Tibial artery (tissue), 4 donors: ENCODE measurements around the gene CCNL1.
"Not testable (repeated sequence)": the region's sequence is repeated elsewhere in the genome, so short reads cannot be mapped to it uniquely, and the experiment has no call there.

Experiments
- DNase-seq, 2 donors: peaks; one replicate each; pipeline ENCODE4 v3.0.0-alpha.2; 2019
- H3K27ac ChIP-seq, 2 donors: fragments of 200-600 bp; sonication (generic) in 1 of 2; 1 replicate in 1 of 2; 2 replicates in 1 of 2; pipeline ENCODE4 v1.5.1; 2018 to 2019; ENCODE audit warnings: mild to moderate bottlenecking in 1 of 2
- H3K27me3 ChIP-seq, 2 donors: fragments of 200-600 bp; sonication (generic) in 1 of 2; one replicate each; pipeline versions ENCODE4 v1.5.1 to v1.6.0; 2016 to 2019
- H3K36me3 ChIP-seq, 3 donors: fragments of 200-600 bp; sonication (generic) in 2 of 3; one replicate each; pipeline ENCODE4 v1.5.1; 2016 to 2019; ENCODE audit warnings: mild to moderate bottlenecking in 2 of 3
- H3K4me1 ChIP-seq, 4 donors: fragments of 200-600 bp; sonication (generic) in 2 of 4; 1 replicate in 3 of 4; 2 replicates in 1 of 4; pipeline ENCODE4 v1.5.1; 2016 to 2019
- H3K4me3 ChIP-seq, 2 donors: fragments of 200-600 bp; sonication (generic) in 1 of 2; 1 replicate in 1 of 2; 2 replicates in 1 of 2; pipeline ENCODE4 v1.5.1; 2018 to 2019; ENCODE audit warnings: mild to moderate bottlenecking in 2 of 2
- H3K9me3 ChIP-seq, 3 donors: fragments of 200-600 bp; sonication (generic) in 1 of 3; one replicate each; pipeline ENCODE4 v1.5.1; 2016 to 2019
- intact Hi-C: fragments of 100-400 bp; cut with DNase I; formaldehyde crosslinking; loops from one replicate; pipeline ENCODE4 v1.15.0; 2023; ENCODE audit warnings: low total_unique reads
- TF ChIP-seq, protein P1 (sequence below), 2 experiments: fragments of 200-600 bp in 1 of 2; fragments of 450-650 bp in 1 of 2; IDR thresholded peaks; one replicate each; pipeline ENCODE4 v1.5.1; 2017 to 2019; ENCODE audit warnings: antibody characterized with exemption in 2 of 2, mild to moderate bottlenecking in 1 of 2, moderate library complexity in 1 of 2

CCNL1 gene

DNA sequence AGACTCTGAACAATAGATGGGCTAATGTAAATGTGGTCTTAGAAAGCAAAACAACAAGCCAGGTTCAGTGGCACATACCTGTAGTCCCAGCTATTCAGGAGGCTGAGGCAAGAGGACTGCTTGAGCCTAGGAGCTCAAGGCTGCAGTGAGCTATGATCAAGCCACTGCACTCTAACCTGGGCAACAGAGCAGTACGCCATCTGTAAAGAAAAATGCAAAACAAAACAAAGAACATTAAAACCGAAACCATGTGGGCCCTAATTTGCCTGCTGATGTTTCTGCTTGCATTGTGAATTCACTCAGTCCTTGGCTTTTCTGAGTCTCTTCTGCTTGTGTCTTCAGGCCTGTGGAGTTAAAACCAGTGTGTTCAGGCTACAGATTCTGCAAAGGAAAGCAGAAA is 56.7 kb downstream of the CCNL1 start:
- no peak overlapping the region for H3K27ac ChIP-seq
- TF ChIP-seq, protein P1, sequence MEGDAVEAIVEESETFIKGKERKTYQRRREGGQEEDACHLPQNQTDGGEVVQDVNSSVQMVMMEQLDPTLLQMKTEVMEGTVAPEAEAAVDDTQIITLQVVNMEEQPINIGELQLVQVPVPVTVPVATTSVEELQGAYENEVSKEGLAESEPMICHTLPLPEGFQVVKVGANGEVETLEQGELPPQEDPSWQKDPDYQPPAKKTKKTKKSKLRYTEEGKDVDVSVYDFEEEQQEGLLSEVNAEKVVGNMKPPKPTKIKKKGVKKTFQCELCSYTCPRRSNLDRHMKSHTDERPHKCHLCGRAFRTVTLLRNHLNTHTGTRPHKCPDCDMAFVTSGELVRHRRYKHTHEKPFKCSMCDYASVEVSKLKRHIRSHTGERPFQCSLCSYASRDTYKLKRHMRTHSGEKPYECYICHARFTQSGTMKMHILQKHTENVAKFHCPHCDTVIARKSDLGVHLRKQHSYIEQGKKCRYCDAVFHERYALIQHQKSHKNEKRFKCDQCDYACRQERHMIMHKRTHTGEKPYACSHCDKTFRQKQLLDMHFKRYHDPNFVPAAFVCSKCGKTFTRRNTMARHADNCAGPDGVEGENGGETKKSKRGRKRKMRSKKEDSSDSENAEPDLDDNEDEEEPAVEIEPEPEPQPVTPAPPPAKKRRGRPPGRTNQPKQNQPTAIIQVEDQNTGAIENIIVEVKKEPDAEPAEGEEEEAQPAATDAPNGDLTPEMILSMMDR (IDR thresholded peaks at IDR 0.05), result no peak

DNA sequence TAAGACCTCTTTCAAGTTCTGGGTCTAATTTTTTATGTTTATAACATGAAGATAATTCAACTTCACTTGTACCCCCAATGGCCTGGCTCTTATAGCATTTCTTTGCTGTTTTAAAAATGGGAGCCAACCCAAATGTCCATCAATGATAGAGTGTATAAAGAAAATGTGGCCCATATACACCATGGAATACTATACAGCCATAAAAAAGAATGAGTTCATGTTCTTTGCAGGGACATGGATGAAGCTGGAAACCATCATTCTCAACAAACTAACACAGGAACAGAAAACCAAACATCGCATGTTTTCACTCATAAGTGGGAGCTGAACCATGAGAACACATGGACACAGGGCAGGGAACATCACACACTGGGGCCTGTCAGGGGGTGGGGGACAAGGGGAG is 57.4 kb downstream of the CCNL1 start:
- H3K27me3 ChIP-seq, H3K4me1 ChIP-seq, H3K9me3 ChIP-seq, H3K36me3 ChIP-seq, H3K4me3 ChIP-seq, DNase-seq, H3K27ac ChIP-seq, intact Hi-C loops: not testable (repeated sequence)

More for the DNA sequence above, 56.7 kb downstream of the CCNL1 start:
- intact Hi-C loops, result no loop called here
- DNase-seq, result no peak
- no peaks in the 10 kb centered on the region for H3K27me3 ChIP-seq
- H3K4me1 ChIP-seq, result peaks cover 0 to 5% (median 2%) of the 10 kb centered on the region in 4 donors
- H3K36me3 ChIP-seq, result no peaks in the 10 kb centered on the region
- no peaks in the 10 kb centered on the region for H3K9me3 ChIP-seq
- H3K4me3 ChIP-seq, result no peak overlapping the region

DNA sequence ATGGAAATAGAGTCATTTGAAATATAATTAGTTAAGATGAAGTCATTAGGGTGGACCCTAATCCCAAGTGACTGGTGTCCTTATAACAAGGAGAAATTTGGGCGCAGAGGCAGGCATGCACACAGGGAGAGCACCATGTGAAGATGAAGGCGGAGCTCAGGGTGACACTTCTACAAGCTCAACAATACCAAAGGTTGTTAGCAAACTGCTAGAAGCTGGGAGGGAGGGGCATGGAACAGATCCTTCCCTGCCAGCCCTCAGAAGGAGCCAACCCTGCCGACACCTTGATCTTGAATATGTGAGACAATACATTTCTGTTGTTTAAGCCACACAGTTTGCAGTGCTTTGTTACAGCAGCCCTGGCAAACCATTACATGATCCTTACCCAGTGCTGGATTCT is 57.8 kb downstream of the CCNL1 start:
- TF ChIP-seq, protein P1 (IDR thresholded peaks at IDR 0.05), result no peak
- Histone ChIP-seq H3K27me3 (no peaks in the 10 kb centered on the region), H3K9me3 (no peaks in the 10 kb centered on the region), H3K36me3 (no peaks in the 10 kb centered on the region), H3K4me1 (peaks cover 0 to 5% (median 2%) of the 10 kb centered on the region in 4 donors), H3K4me3 (no peak overlapping the region), H3K27ac (no peak overlapping the region)
- DNase-seq, result no peak
- intact Hi-C loops, result no loop called here

DNA sequence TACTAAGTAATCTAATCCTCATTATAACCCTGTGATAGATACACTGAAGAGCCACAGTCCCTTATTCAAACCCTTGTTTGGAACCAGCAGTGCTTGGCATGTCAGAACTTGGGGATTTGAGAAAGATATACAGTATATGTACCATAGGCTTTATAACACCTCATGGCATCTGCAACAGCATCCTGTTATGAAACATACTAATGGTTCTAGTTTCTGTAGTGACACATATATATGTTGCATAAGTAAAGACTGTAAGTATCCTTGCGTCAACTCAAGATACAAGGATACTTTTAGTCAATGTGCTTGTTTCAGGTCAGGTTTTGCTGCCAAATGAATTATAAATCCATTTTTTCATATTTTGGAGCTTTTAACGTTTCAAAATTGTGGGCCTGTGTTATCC is 58.5 kb downstream of the CCNL1 start:
- no peaks in the 10 kb centered on the region for H3K36me3 ChIP-seq
- no peak overlapping the region for H3K4me3 ChIP-seq
- no peaks in the 10 kb centered on the region for H3K9me3 ChIP-seq
- no peak overlapping the region for H3K27ac ChIP-seq
- DNase-seq, result no peak
- intact Hi-C loops, result no loop called here
- no peaks in the 10 kb centered on the region for H3K27me3 ChIP-seq
- H3K4me1 ChIP-seq, result peaks cover 0 to 5% (median 2%) of the 10 kb centered on the region in 4 donors
- TF ChIP-seq, protein P1 (IDR thresholded peaks at IDR 0.05), result no peak

DNA sequence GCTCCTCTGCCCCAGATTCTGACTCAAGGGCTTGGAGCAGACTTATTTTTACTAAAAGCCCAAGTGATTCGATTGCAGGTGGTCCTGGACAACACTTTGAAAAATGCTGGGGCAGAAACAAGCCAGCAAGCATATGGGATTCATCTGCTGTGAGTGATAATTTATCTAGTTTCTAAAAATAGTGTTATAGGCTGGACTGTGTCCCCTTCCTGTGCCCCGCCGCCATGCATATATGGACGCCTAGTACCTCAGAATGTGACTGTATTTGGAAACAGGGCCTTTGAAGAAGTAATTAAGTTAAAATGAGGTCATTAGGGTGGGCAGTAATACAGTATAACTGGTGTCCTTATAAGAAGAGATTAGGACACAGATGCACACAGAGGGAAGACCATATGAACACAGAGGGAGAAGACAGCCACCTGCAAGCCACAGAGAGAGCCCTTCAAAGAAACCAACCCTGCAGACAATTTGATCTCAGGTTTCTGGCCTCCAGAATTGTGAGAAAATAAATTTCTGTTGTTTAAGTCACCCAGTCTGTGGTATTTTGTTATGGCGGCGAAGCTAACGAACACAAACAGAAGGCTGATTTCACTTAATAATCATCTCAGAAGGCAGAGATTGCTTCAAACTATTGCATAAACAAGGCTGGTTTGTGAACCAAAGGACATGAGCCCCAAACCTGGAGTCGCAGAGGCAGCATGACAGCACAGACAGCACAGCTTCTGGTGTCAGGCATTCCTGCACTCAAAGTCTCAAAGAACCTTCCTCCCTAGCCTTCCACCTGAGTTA is 59.1 kb downstream of the CCNL1 start:
- H3K9me3 ChIP-seq, result no peaks in the 10 kb centered on the region
- H3K27ac ChIP-seq, result no peak overlapping the region
- H3K4me3 ChIP-seq, result no peak overlapping the region
- no peak for DNase-seq
- no peaks in the 10 kb centered on the region for H3K27me3 ChIP-seq
- TF ChIP-seq, protein P1 (IDR thresholded peaks at IDR 0.05), result no peak
- H3K4me1 ChIP-seq, result peaks cover 0 to 5% (median 2%) of the 10 kb centered on the region in 4 donors
- H3K36me3 ChIP-seq, result no peaks in the 10 kb centered on the region
- intact Hi-C loops, result no loop called here

DNA sequence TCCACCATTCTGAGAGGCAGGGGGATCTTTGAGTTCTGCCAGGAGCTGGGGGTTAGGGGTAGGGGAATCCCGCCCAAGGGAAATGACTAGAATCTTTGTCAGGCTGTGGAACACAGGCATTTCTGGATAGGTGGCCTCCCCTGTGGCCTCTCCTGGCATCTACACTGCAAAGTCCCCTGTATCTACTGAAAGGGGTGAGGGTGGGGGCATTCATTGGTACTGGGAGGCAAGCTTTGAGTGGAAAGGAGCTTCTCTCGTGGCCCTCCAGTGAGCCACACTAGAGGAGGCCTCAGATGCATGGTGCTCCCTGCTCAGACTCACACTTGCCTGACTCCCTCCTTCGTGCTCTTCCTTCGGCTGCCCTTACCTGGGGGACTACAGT is 59.9 kb downstream of the CCNL1 start:
- H3K4me1 ChIP-seq, result peaks cover 0 to 5% (median 2%) of the 10 kb centered on the region in 4 donors
- TF ChIP-seq, protein P1 (IDR thresholded peaks at IDR 0.05), result no peak
- H3K4me3 ChIP-seq, result no peak overlapping the region
- intact Hi-C loops, result no loop called here
- no peaks in the 10 kb centered on the region for H3K36me3 ChIP-seq
- H3K27me3 ChIP-seq, result no peaks in the 10 kb centered on the region
- H3K9me3 ChIP-seq, result no peaks in the 10 kb centered on the region
- H3K27ac ChIP-seq, result no peak overlapping the region
- DNase-seq, result no peak
